Brain microvascular endothelial cell (primary cell): ENCODE measurements around the gene VWA1.
A peak's percentile ranks its signal among the peaks of the same experiment; 100 is the strongest.
"Not testable (repeated sequence)": the region's sequence is repeated elsewhere in the genome, so short reads cannot be mapped to it uniquely, and the experiment has no call there.

Experiments used
- DNase-seq: peaks from one replicate; pipeline ENCODE4 v3.0.0-alpha.2; 2020
- H3K27ac ChIP-seq: fragments of 250-450 bp; sonication (Bioruptor Pico); 2 replicates; pipeline ENCODE4 v1.5.1; 2020; ENCODE audit warnings: mild to moderate bottlenecking, moderate library complexity
- H3K27me3 ChIP-seq: fragments of 250-450 bp; sonication (Bioruptor Pico); replicated peaks from 2 replicates; pipeline ENCODE4 v1.5.1; 2020; ENCODE audit warnings: mild to moderate bottlenecking
- H3K36me3 ChIP-seq: fragments of 250-450 bp; sonication (Bioruptor Pico); replicated peaks from 2 replicates; pipeline ENCODE4 v1.5.1; 2020; ENCODE audit warnings: mild to moderate bottlenecking
- H3K4me3 ChIP-seq: 2 replicates; pipeline ENCODE4 v1.5.1; 2011; ENCODE audit warnings: low read depth, mild to moderate bottlenecking, control low read depth, low read length, moderate library complexity
- CTCF ChIP-seq: IDR thresholded peaks from 2 replicates; pipeline ENCODE4 v1.5.1; 2011; ENCODE audit warnings: low read depth, mild to moderate bottlenecking, moderate library complexity, low read length, control low read depth, inconsistent platforms; ENCODE audit errors: missing control alignments
- in situ Hi-C: cut with HindIII; loops from 2 replicates; pipeline ENCODE4 v1.10.0; 2017; ENCODE audit warnings: low sequenced_read_pairs, low pct_ligation_motif_present

VWA1 gene

GRCh38 chr1:1471389-1472052 lies 36.0 kb downstream of the VWA1 start, which contains the start of gene ATAD3B:
TSS of gene ATAD3B (plus strand) at chr1:1471765. CDS start at chr1:1471885, 120 bp downstream.
- no peak for TF ChIP-seq CTCF
- no peaks in the 10 kb centered on the region for H3K27me3 ChIP-seq
- H3K36me3 ChIP-seq: no peaks in the 10 kb centered on the region
- peak within 1 kb of the TSS; percentile 69 for H3K27ac ChIP-seq
- peak within 1 kb of the TSS; percentile 81 for H3K4me3 ChIP-seq
- peak; percentile 89 for DNase-seq
- in situ Hi-C loops: no loop called here

- DNase-seq, in situ Hi-C loops, H3K36me3 ChIP-seq, H3K27me3 ChIP-seq: not testable (repeated sequence)
- Histone ChIP-seq H3K4me3 (peak overlapping the region; percentile 67), H3K27ac (peak overlapping the region; percentile 69)
Measured at GRCh38 chr1:1472053-1472876, 36.8 kb downstream of the VWA1 start.

GRCh38 chr1:1476011-1476410 lies 40.5 kb downstream of the VWA1 start:
- H3K4me3 ChIP-seq, H3K27ac ChIP-seq, in situ Hi-C loops, DNase-seq, H3K27me3 ChIP-seq: not testable (repeated sequence)
- peaks cover 31% of the 10 kb centered on the region for H3K36me3 ChIP-seq

- in situ Hi-C loops: no loop called here
- Histone ChIP-seq H3K4me3 (no peak overlapping the region), H3K27me3 (no peaks in the 10 kb centered on the region), H3K36me3 (peaks cover 34% of the 10 kb centered on the region), H3K27ac (no peak overlapping the region)
- DNase-seq: no peak
- TF ChIP-seq CTCF: no peak
Measured at GRCh38 chr1:1477206-1477605, 41.7 kb downstream of the VWA1 start.

GRCh38 chr1:1479547-1480487 lies 44.3 kb downstream of the VWA1 start:
- in situ Hi-C loops: no loop called here
- Histone ChIP-seq H3K27ac (no peak overlapping the region), H3K27me3 (no peaks in the 10 kb centered on the region), H3K36me3 (peaks cover 52% of the 10 kb centered on the region), H3K4me3 (no peak overlapping the region)
- no peak for DNase-seq
- TF ChIP-seq CTCF: no peak

DNA sequence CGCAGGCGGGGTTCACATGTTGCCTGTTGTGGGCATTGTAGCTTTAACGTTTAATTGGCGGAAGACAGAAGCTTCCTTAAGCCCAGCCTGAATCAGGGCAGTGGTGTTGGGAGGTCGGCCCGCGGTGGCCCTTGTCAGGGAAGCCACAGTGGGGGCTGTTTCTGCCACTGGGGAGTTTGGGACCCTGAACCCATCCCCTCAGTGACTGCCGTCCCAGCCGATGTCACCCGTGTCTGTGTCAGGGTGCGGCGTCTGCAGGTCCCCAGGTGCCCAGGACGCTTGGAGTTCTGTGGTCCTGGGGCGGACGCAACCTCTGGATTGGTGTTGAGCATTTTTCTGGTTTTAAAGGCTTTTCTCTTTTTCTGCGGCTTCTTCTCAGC lies 45.0 kb downstream of the VWA1 start:
- H3K36me3 ChIP-seq: peaks cover 52% of the 10 kb centered on the region
- H3K27me3 ChIP-seq, H3K4me3 ChIP-seq, H3K27ac ChIP-seq, in situ Hi-C loops, DNase-seq: not testable (repeated sequence)

DNA sequence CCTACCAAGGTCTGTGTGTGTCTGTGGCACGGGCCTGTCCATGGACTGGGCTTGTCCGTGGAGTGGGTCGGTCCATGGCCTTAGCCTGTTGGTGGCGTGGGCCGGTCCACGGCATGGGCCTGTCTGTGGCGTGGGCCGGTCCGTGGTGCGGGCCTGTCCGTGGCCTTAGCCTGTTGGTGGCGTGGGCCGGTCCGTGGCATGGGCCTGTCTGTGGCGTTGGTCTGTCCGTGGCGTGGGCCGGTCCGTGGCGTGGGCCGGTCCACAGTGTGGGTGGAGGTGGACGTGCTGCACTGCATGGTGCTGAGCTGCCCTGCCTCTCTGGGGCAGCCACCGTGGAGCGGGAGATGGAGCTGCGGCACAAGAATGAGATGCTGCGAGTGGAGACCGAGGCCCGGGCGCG lies 46.3 kb downstream of the VWA1 start:
- peaks cover 52% of the 10 kb centered on the region for H3K36me3 ChIP-seq
- H3K27ac ChIP-seq, H3K4me3 ChIP-seq, H3K27me3 ChIP-seq, DNase-seq, in situ Hi-C loops: not testable (repeated sequence)
